ENCODE measurements around the gene PARD3B. TPM values are rescaled to one million over a fixed set of nuclear protein-coding genes. Genes with fewer than 3 reads are reported as not detected.

PARD3B gene
- total RNA-seq, 4 donors from 2014 or later = 32.6 to 65.7 (median 38.6) TPM

- intact Hi-C loops (cut with DNase I; ENCODE audit: low total_unique reads) (no loop called here), in situ Hi-C loops (cut with MboI; ENCODE audit: low pct_ligation_motif_present in 1 of 4, low pct_unique_long_range_greater_than_20kb in 1 of 4, low sequenced_read_pairs in 3 of 4) (no loop called here)
- 90% methylated on average over 3 of the region's 3 CpGs for WGBS, 2 donors (ENCODE audit: low coverage in 1 of 2)
- H3K27ac ChIP-seq = no peak overlapping the region
- H3K4me1 ChIP-seq = no peaks in the 10 kb centered on the region
- no peaks in the 10 kb centered on the region for H3K36me3 ChIP-seq
- DNase-seq = no peak
- H3K4me3 ChIP-seq = no peak overlapping the region
- no peaks in the 10 kb centered on the region for H3K27me3 ChIP-seq
- no peaks in the 10 kb centered on the region for H3K9me3 ChIP-seq
- no peak for TF ChIP-seq EP300 (IDR thresholded peaks at IDR 0.05; ENCODE audit: low read depth)
- TF ChIP-seq POLR2AphosphoS5 (IDR thresholded peaks at IDR 0.05) = no peak
- no peak for TF ChIP-seq POLR2A (IDR thresholded peaks at IDR 0.05)
- no peak for TF ChIP-seq CTCF (IDR thresholded peaks at IDR 0.05)
Observed at GRCh38 chr2:205352094-205352493, 806.8 kb downstream of the PARD3B start.

DNA sequence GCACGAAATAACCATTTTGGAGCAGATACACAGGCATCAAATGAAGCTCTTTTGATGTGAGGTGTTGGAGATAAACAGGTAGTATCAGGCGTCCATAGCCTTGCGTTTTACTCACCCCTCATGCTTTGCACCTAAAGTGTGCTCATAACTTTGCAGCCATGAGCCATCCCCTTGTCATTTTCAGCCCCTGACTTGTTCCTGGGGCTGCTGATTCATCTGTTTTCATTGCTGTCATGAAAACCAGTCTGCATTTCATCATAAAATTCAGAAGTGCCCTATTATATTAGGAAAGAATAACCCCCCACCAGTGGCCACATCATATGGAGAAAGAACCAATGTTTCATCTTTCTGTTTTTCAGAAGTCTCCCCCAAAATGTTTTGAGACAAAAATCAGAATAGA lies 807.3 kb downstream of the PARD3B start:
- Histone ChIP-seq H3K9me3 (no peaks in the 10 kb centered on the region), H3K4me3 (no peak overlapping the region), H3K27ac (no peak overlapping the region), H3K4me1 (no peaks in the 10 kb centered on the region), H3K36me3 (no peaks in the 10 kb centered on the region), H3K27me3 (no peaks in the 10 kb centered on the region)
- 88 to 100% methylated on average over 2 to 3 of the region's 3 CpGs for WGBS, 2 donors (ENCODE audit: low coverage in 1 of 2)
- DNase-seq = no peak
- in situ Hi-C loops (cut with MboI; ENCODE audit: low pct_ligation_motif_present in 1 of 4, low pct_unique_long_range_greater_than_20kb in 1 of 4, low sequenced_read_pairs in 3 of 4) (no loop called here), intact Hi-C loops (cut with DNase I; ENCODE audit: low total_unique reads) (no loop called here)
- no peak for TF ChIP-seq POLR2A (IDR thresholded peaks at IDR 0.05)
- no peak for TF ChIP-seq CTCF (IDR thresholded peaks at IDR 0.05)
- no peak for TF ChIP-seq EP300 (IDR thresholded peaks at IDR 0.05; ENCODE audit: low read depth)
- no peak for TF ChIP-seq POLR2AphosphoS5 (IDR thresholded peaks at IDR 0.05)

DNA sequence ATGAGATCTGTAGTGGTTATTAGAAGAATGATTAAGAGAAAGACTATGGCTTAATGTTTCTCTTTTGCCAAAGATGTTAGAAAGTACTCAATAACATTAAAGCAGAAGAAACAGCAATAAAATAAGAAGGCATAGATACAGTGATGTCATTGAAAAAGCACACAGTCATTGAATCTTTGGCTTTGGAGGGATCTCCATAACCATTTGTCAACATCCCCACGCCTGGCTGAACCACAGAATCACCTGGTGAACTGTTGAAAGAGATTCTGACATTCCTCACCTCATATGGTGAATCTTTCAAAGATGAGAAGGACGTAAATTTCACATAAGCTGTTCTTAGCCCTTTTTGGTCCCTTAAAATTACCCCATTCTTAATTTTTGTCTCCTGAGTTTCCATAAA lies 812.5 kb downstream of the PARD3B start:
- Histone ChIP-seq H3K27ac (no peak overlapping the region), H3K27me3 (no peaks in the 10 kb centered on the region), H3K36me3 (no peaks in the 10 kb centered on the region), H3K4me3 (no peak overlapping the region), H3K4me1 (no peaks in the 10 kb centered on the region), H3K9me3 (no peaks in the 10 kb centered on the region)
- intact Hi-C loops (cut with DNase I; ENCODE audit: low total_unique reads) = no loop called here
- no peak for TF ChIP-seq CTCF (IDR thresholded peaks at IDR 0.05)
- TF ChIP-seq POLR2A (IDR thresholded peaks at IDR 0.05) = no peak
- TF ChIP-seq EP300 (IDR thresholded peaks at IDR 0.05; ENCODE audit: low read depth) = no peak
- no peak for TF ChIP-seq POLR2AphosphoS5 (IDR thresholded peaks at IDR 0.05)
- WGBS, 2 donors (ENCODE audit: low coverage in 1 of 2) = 30 to 87% methylated on average over 2 of the region's 2 CpGs
- no peak for DNase-seq
- in situ Hi-C loops (cut with MboI; ENCODE audit: low pct_ligation_motif_present in 1 of 4, low pct_unique_long_range_greater_than_20kb in 1 of 4, low sequenced_read_pairs in 3 of 4) = no loop called here

- intact Hi-C loops (cut with DNase I; ENCODE audit: low total_unique reads) = no loop called here
- 70 to 84% methylated on average over 7 to 8 of the region's 8 CpGs for WGBS, 2 donors (ENCODE audit: low coverage in 1 of 2)
- Histone ChIP-seq H3K27ac (no peak overlapping the region), H3K27me3 (no peaks in the 10 kb centered on the region), H3K9me3 (no peaks in the 10 kb centered on the region), H3K4me1 (no peaks in the 10 kb centered on the region), H3K36me3 (no peaks in the 10 kb centered on the region), H3K4me3 (no peak overlapping the region)
- in situ Hi-C loops (cut with MboI; ENCODE audit: low pct_ligation_motif_present in 1 of 4, low pct_unique_long_range_greater_than_20kb in 1 of 4, low sequenced_read_pairs in 3 of 4) = no loop called here
- TF ChIP-seq POLR2A (IDR thresholded peaks at IDR 0.05) = no peak
- TF ChIP-seq EP300 (IDR thresholded peaks at IDR 0.05; ENCODE audit: low read depth) = no peak
- TF ChIP-seq CTCF (IDR thresholded peaks at IDR 0.05) = no peak
- no peak for TF ChIP-seq POLR2AphosphoS5 (IDR thresholded peaks at IDR 0.05)
- DNase-seq = no peak
Observed at GRCh38 chr2:205358351-205358815, 813.1 kb downstream of the PARD3B start.

All from transverse colon (tissue), 4 donors.